OCI-LY3 (cell line): Measurements from ENCODE around the gene UNC13A.

Experiments used
- EZH2phosphoT487 ChIP-seq: fragments of 200-600 bp; shearing (Covaris generic); IDR thresholded peaks from 2 replicates; pipeline ENCODE4 v1.6.1; 2018; ENCODE audit warnings: antibody characterized with exemption, mixed run types, low read depth
- TF ChIP-seq, protein P1 (sequence below): fragments of 200-600, 300-600 bp; sonication (generic); IDR thresholded peaks from 2 replicates; pipeline ENCODE4 v1.5.1; 2014; ENCODE audit warnings: antibody characterized with exemption, low read length, low read depth

DNA sequence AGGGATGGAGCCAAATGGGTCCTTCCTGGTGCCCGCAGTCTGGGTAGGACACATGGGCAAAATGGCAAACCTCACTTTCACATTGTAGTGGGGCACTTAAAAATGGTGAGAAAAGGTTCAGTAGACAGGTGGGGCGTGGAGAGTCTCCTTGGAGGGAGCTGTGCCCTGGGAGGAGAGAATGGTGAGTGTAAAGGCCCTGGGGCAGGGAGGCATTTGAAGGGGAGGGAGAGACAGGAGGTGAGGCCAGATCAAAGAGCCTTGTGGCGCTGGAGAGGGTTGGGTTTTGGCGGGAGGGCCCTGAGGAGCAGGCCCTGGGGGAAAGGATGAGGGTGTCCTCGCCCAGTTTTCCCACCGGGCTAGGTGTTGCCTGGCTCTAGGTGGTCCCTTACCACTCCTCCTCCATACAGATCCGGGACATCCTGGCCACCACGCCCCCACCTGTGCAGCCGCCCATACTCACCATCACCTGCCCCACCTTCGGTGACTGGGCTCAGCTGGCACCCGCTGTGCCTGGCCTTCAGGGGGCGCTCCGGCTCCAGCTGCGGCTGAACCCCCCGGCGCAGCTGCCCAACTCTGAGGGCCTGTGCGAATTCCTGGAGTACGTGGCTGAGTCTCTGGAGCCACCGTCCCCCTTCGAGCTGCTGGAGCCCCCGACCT lies 37.4 kb upstream of the UNC13A start:
- TF ChIP-seq, protein P1, sequence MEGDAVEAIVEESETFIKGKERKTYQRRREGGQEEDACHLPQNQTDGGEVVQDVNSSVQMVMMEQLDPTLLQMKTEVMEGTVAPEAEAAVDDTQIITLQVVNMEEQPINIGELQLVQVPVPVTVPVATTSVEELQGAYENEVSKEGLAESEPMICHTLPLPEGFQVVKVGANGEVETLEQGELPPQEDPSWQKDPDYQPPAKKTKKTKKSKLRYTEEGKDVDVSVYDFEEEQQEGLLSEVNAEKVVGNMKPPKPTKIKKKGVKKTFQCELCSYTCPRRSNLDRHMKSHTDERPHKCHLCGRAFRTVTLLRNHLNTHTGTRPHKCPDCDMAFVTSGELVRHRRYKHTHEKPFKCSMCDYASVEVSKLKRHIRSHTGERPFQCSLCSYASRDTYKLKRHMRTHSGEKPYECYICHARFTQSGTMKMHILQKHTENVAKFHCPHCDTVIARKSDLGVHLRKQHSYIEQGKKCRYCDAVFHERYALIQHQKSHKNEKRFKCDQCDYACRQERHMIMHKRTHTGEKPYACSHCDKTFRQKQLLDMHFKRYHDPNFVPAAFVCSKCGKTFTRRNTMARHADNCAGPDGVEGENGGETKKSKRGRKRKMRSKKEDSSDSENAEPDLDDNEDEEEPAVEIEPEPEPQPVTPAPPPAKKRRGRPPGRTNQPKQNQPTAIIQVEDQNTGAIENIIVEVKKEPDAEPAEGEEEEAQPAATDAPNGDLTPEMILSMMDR, result peak; percentile 66
- TF ChIP-seq EZH2phosphoT487, result no peak
